Activated T-cell treated with anti-CD3 and anti-CD28 coated beads, Interleukin-2, amount 50 U/mL, for 1 hour (primary cell): ENCODE measurements around the gene TIAM1.

Source experiments
- DNase-seq: peaks from one replicate; pipeline ENCODE4 v3.0.0-alpha.2; 2020

The TIAM1 gene

DNA sequence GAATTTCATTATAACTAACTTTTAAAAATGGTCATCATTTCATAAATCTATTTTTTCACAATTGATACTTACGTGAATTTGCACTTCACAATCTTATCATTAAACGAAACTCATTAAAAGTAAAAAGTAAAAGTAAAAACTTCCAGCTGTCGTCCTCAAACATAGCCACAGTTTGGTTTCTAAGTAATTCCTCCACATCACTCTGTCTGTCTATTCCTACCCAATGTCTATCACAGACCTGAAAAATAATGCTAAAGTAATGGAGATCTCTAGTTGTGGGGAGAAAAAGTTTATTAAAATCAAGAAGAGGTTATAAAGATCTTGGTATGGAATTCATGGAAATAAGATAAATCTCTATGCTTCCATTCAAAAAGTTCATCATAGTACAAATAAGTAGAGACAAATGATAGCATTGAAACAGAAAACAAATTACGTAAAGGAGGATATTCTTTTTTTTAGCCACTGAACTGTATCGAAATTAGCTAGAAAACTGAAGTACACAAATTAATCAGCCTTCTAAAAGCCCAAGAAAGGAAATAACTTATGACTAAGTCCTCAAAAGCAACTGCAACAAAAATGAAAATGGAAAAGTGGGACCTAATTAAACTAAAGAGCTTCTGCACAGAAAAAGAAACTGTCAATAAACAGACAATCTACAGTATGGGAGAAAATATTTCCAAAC, 148.6 kb downstream of the TIAM1 start:
- no peak for DNase-seq

DNA sequence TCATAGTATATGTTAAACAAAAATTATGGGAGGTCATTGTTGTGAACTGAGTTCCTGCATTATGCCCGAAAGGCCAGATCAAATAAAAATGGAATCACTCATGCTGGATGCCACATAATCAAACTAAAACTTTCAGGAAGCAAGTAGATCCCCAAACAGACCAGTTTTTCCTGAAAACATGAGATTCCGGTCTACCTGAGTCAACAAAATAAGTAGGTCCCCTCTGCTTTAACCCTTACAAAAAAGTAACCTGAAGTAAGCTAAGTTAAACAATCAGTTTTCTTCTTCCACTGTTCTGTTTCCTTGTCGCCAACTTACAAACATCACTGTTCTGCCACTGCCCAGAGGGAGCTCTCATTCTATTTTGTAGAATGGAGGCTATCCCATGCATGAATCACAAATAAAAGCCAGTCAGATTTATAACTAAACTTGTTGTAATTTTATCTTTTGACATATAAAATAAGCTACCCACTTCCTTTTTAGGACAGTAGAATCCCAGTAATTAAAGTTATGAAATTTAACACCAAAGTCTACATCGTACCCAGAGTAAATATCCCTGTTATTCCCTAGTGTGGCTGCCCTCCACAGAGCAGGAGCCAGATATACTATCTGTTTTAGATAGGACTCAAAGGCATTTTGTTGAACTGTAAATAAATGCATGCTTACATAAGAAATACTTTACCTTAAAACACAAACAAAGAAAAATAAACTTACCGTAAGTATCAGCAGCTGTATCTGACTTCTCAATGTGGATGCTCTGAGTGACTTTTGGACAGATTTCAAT, 149.4 kb downstream of the TIAM1 start:
- DNase-seq: no peak

DNA sequence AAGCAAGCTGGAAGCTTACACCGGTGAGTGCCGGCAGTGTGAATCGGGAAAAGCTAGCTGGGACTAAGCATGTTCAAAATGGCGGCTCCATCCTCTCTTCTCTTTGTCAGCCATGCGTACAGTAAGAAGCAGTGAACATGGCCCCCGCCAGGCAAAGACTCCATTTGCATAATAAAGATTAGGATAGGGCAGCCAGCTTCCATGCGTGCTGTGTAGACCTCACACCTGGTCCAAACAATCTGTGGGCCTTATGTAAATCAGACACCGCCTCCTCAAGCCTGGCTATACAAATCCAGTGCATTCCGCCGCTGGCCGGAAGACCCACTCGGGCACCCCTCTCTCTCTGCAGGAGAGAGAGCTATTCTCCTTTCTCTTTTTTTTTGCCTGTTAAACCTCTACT, 150.3 kb downstream of the TIAM1 start:
- no peak for DNase-seq

DNA sequence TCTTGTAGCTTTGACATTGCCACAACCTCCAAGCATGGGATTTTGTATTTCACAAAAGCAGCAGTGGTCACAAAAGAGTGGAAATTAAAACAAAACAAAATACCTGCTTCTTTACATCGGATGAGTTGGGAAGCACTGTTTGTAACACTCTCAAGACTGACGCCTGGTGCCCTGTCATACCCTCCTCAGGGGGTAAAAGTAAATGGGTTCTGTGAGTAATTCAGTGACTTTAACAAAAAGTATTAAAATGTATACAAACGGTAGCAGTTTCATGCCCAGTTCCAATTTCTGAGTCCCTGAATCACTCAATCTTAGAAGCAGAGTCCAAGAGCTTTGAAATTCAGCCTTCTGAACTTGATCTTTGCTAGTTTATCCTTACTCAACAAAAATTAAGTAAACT, 152.5 kb downstream of the TIAM1 start:
- DNase-seq: no peak

GRCh38 chr21:31190516-31190915, 153.5 kb downstream of the TIAM1 start:
- no peak for DNase-seq

GRCh38 chr21:31187499-31187898, 156.6 kb downstream of the TIAM1 start:
- DNase-seq: no peak

- DNase-seq: no peak
Measured at GRCh38 chr21:31186916-31187315, 157.1 kb downstream of the TIAM1 start.

- no peak for DNase-seq
Measured at GRCh38 chr21:31185663-31186062, 158.4 kb downstream of the TIAM1 start.

GRCh38 chr21:31184876-31185275, 159.2 kb downstream of the TIAM1 start:
- DNase-seq: no peak

DNA sequence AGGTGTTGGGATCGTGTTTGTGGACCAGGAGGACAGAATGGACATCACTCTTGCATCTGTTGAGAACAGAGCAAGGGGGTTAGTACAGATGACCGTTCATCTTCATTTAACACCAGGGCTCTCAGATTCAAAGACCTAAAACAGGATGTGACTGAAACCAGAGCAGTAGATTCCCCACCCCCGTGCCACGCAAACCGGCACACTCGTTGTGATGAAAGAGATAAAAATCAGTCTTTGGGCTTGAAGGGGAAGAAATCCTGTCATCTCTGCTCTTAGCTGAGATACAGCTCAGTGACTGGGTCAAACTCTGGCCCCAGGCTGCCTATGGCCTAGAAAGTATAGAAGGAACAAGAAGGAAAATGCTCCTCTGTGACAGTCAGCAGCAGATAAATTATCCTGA, 159.6 kb downstream of the TIAM1 start:
- DNase-seq: peak; percentile 65

- DNase-seq: peak; percentile 73
Measured at GRCh38 chr21:31182231-31183140, 161.6 kb downstream of the TIAM1 start.

- peak; percentile 50 for DNase-seq
Measured at GRCh38 chr21:31181082-31181750, 162.8 kb downstream of the TIAM1 start.

DNA sequence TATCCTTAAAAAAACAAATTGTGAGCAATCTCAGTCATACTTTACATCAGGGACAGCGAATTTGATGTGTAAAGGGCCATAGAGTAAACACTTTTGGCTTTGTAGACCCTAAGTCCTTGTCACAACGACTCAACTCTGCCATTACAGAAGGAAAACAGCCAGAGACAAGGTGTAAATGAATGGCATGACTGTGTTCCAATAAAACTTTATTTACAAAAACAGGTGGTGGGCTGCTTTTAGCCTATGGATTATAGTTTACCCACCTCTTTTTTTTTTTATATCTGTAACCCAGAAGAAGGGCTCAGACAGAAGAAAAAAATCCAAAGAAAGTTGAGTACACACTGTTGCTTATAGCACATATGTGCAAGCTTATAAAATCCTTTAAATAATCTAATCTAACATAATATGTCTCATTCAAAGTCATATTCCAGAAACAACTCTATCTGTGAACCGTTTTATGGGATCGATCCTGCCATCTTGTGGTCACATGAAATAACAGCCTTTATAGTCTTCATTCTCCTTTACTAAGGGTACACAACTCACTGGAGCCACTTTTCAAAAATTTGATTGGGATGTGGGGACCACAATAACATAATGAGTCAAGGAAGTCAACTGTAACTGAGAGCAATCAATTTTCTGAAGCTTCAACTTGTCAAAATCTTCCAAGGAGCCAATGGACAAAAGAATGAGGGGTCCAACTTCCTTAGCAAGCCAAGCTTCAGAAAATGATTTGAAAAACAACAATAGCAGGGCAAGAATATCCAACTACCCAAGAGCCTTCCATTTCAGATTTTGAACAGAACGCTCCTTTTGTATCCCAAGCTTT, 163.6 kb downstream of the TIAM1 start:
- no peak for DNase-seq

GRCh38 chr21:31176725-31177124, 167.3 kb downstream of the TIAM1 start:
- DNase-seq: no peak

DNA sequence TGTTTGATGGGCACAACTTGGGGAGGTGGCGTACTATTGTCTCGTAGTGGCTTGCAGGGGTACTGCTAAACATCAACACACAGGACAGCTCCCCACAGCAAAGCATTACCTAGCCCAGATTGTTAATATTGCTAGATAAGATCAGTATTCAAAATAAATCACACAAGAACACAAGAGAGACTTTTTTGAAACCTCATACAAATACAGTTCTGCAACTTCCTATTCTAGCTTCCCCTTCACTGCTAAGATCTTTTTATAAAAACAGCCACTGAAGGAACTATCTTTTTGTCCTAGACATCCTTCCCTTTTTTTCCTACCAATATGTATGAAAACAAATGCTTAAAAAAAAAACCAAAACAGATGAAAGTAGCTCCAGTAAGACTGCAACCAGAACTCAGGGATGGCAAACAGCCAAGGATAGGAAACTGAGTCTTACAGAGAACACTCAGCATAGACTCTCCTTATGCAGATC, 167.9 kb downstream of the TIAM1 start:
- no peak for DNase-seq

GRCh38 chr21:31173881-31174555, 170.0 kb downstream of the TIAM1 start:
- DNase-seq: peak; percentile 49

GRCh38 chr21:31172328-31172727, 171.7 kb downstream of the TIAM1 start:
- DNase-seq: no peak

GRCh38 chr21:31164713-31165694, 179.1 kb downstream of the TIAM1 start:
- no peak for DNase-seq

DNA sequence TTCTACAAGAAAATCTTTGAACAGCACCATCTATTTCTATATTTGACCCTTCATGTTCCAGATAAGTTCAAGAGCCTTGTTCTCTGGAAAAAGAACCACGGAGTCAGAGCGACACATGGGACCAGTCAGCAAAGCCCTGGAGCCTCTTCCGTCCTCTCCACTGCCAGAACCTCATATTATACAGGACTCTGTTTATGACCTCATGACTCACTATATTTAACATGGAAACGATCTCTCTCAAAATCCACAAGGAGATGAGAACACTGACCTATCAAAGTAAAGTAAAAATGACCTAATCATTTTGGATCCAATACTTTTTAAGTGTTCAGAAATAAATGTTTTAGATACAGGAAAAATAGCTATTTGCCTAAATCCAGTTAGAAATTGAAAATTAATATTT, 181.2 kb downstream of the TIAM1 start:
- no peak for DNase-seq
